Vagina (tissue), 2 donors: ENCODE measurements around the gene PCDH1.

Source experiments
- POLR2A ChIP-seq, 2 donors: fragments of 450-650 bp; IDR thresholded peaks; one replicate each; pipeline ENCODE4 v1.6.1; 2017; ENCODE audit warnings: antibody characterized with exemption in 2 of 2, mild to moderate bottlenecking in 2 of 2, moderate library complexity in 2 of 2
- POLR2AphosphoS5 ChIP-seq, 2 donors: sonication (generic); formaldehyde crosslinking; IDR thresholded peaks; one replicate each; pipeline ENCODE4 v1.9.0; 2017; ENCODE audit warnings: antibody characterized with exemption in 2 of 2, mild to moderate bottlenecking in 2 of 2, low read depth in 1 of 2; ENCODE audit not compliant: insufficient read depth in 1 of 2
- TF ChIP-seq, protein P1 (sequence below), 3 experiments: fragments of 450-650 bp in 2 of 3; fragments of 200-600 bp in 1 of 3; sonication (generic) in 1 of 3; IDR thresholded peaks; one replicate each; pipeline ENCODE4 v1.5.1; 2017 to 2019; ENCODE audit warnings: antibody characterized with exemption in 3 of 3, mild to moderate bottlenecking in 2 of 3, moderate library complexity in 2 of 3

DNA sequence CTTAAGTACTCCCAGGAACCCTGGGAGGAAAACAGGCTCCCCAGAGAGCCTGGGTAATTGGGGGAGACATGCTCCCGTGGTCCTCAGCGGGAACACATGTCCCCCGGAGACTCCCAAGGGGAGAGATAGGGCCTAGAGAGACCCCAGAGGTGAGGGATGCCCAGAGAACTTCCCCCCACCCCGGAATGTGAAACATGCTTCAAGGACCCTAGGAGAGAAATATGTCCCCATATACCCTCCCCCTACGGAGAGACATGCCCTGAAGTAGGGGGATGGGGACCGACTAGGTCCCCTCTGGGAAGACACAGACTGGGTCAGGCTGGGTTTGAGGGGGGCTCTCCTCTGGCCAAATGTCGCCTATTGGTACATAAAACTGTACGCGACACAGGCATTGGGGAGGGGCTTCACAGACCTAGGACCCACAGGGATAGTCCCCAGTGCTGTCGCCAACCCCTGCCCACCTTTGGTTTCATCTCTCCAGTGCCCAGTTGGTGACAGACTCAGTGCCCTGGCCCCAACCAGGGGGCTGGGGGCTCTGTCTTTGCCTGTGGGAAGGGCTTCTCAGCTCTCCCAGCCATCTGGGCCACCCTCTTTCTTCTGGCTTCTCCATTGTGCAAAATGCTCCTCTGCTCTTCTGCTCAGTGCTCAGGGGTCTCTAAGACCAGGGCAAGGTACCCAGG lies 26.9 kb downstream of the PCDH1 start:
- TF ChIP-seq POLR2AphosphoS5 (IDR thresholded peaks at IDR 0.05; ENCODE audit: insufficient read depth in 1 of 2, low read depth in 1 of 2) (no peak), POLR2A (IDR thresholded peaks at IDR 0.05) (no peak)
- TF ChIP-seq, protein P1, sequence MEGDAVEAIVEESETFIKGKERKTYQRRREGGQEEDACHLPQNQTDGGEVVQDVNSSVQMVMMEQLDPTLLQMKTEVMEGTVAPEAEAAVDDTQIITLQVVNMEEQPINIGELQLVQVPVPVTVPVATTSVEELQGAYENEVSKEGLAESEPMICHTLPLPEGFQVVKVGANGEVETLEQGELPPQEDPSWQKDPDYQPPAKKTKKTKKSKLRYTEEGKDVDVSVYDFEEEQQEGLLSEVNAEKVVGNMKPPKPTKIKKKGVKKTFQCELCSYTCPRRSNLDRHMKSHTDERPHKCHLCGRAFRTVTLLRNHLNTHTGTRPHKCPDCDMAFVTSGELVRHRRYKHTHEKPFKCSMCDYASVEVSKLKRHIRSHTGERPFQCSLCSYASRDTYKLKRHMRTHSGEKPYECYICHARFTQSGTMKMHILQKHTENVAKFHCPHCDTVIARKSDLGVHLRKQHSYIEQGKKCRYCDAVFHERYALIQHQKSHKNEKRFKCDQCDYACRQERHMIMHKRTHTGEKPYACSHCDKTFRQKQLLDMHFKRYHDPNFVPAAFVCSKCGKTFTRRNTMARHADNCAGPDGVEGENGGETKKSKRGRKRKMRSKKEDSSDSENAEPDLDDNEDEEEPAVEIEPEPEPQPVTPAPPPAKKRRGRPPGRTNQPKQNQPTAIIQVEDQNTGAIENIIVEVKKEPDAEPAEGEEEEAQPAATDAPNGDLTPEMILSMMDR (IDR thresholded peaks at IDR 0.05) = no peak
